Endothelial cell of umbilical vein (primary cell): ENCODE data around the gene NIT2. TPM values are rescaled to one million over a fixed set of nuclear protein-coding genes. Genes with fewer than 3 reads are reported as not detected.

Experiments used
- BruUV-seq: library from RNA; stranded (reverse); fragments of 400-500 nt; replicated peaks from 2 replicates; lab custom pipeline; 2021; lab: Mats Ljungman, UMichigan
- CTCF ChIA-PET: fragments of 300-600, 350-600 bp; sonication (Branson Sonifier 250); formaldehyde crosslinking; loops from one replicate; lab custom pipeline; 2021; ENCODE audit warnings: antibody characterized with exemption, inconsistent platforms; lab: Charles Lee
- POLR2A ChIA-PET: fragments of 300-600, 350-600 bp; sonication (Branson Sonifier 250); formaldehyde crosslinking; loops from one replicate; lab custom pipeline; 2021; ENCODE audit warnings: antibody characterized with exemption, inconsistent platforms; lab: Charles Lee
- DNase-seq: peaks from one replicate; pipeline ENCODE4 v3.0.0-alpha.2; 2011; ENCODE audit warnings: low read depth, low spot score
- FAIRE-seq: peaks from 2 replicates; lab custom pipeline; 2011; peaks lifted over from hg19 to GRCh38; lab: Jason Lieb, UNC
- H2AFZ ChIP-seq: 2 replicates; pipeline ENCODE4 v1.6.0; 2012; ENCODE audit warnings: low read depth, low read length, control low read depth, inconsistent platforms
- H3K27ac ChIP-seq: 2 replicates; pipeline ENCODE4 v1.5.1; 2011; ENCODE audit warnings: low read depth, mild to moderate bottlenecking, control low read depth, low read length, moderate library complexity; ENCODE audit not compliant: insufficient read depth
- H3K27me3 ChIP-seq, 2 experiments: 2 replicates each; pipeline versions ENCODE4 v1.6.0 to v1.6.1; 2011; ENCODE audit warnings: low read length in 2 of 2, mixed read lengths in 1 of 2; ENCODE audit not compliant: control insufficient read depth in 2 of 2, insufficient read depth in 2 of 2
- H3K36me3 ChIP-seq, 2 experiments: 2 replicates in 1 of 2; 3 replicates in 1 of 2; pipeline ENCODE4 v1.5.1; 2011; ENCODE audit warnings: low read length in 2 of 2, mild to moderate bottlenecking in 1 of 2, moderate library complexity in 1 of 2; ENCODE audit not compliant: control insufficient read depth in 2 of 2, insufficient read depth in 2 of 2; ENCODE audit errors: extremely low read depth in 1 of 2
- H3K4me1 ChIP-seq: 3 replicates; pipeline ENCODE4 v1.5.1; 2011; ENCODE audit warnings: mild to moderate bottlenecking, low read length; ENCODE audit not compliant: control insufficient read depth, insufficient read depth; ENCODE audit errors: extremely low read depth
- H3K4me2 ChIP-seq: 2 replicates; pipeline ENCODE4 v1.6.1; 2011; ENCODE audit warnings: low read length, control low read depth, mixed read lengths; ENCODE audit not compliant: insufficient read depth
- H3K4me3 ChIP-seq, 3 experiments: fragments of 200-600 bp in 1 of 3; sonication (generic), shearing (Covaris generic) in 1 of 3; replicated peaks in 1 of 3; 2 replicates each; pipeline ENCODE4 v1.5.1; 2011 to 2016; ENCODE audit warnings: control low read depth in 3 of 3, low read length in 3 of 3, mild to moderate bottlenecking in 2 of 3, inconsistent platforms in 1 of 3, low read depth in 1 of 3, moderate library complexity in 1 of 3; ENCODE audit not compliant: insufficient read depth in 1 of 3
- H3K79me2 ChIP-seq: 2 replicates; pipeline ENCODE4 v1.6.0; 2012; ENCODE audit warnings: low read length, inconsistent platforms; ENCODE audit not compliant: control insufficient read depth, insufficient read depth
- H3K9ac ChIP-seq: replicated peaks from 2 replicates; pipeline ENCODE3; 2011; ENCODE audit warnings: low read length, control low read depth; ENCODE audit not compliant: insufficient read depth; ENCODE audit errors: extremely low read depth
- H3K9me1 ChIP-seq: replicated peaks from 3 replicates; pipeline ENCODE4 v1.6.0; 2011; ENCODE audit warnings: mild to moderate bottlenecking, low read length; ENCODE audit not compliant: control insufficient read depth, insufficient read depth; ENCODE audit errors: extremely low read depth
- H3K9me3 ChIP-seq: replicated peaks from 2 replicates; pipeline ENCODE4 v1.5.1; 2012; ENCODE audit warnings: low read length, inconsistent platforms; ENCODE audit not compliant: control insufficient read depth, insufficient read depth
- H4K20me1 ChIP-seq: replicated peaks from 2 replicates; pipeline ENCODE3; 2011; ENCODE audit warnings: mild to moderate bottlenecking, low read length; ENCODE audit not compliant: control insufficient read depth, insufficient read depth; ENCODE audit errors: extremely low read depth
- EZH2 ChIP-seq: IDR thresholded peaks from 2 replicates; pipeline ENCODE4 v1.6.1; 2012; ENCODE audit warnings: borderline replicate concordance, low read depth, mild to moderate bottlenecking, moderate library complexity, low read length, inconsistent platforms; ENCODE audit not compliant: severe bottlenecking
- FOS ChIP-seq: IDR thresholded peaks from 2 replicates; pipeline ENCODE4 v1.6.1; 2011; ENCODE audit warnings: mild to moderate bottlenecking, low read length, moderate library complexity, borderline replicate concordance; ENCODE audit not compliant: insufficient read depth
- GATA2 ChIP-seq: IDR thresholded peaks from 2 replicates; pipeline ENCODE4 v1.7.0; 2011; ENCODE audit warnings: low read depth, mild to moderate bottlenecking, moderate library complexity, mixed read lengths, low read length; ENCODE audit not compliant: insufficient read length, insufficient read depth
- JUN ChIP-seq: IDR thresholded peaks from 2 replicates; pipeline ENCODE4 v1.6.1; 2011; ENCODE audit warnings: borderline replicate concordance, low read depth; ENCODE audit not compliant: insufficient read length, insufficient read depth
- MYC ChIP-seq: IDR thresholded peaks from one replicate; pipeline ENCODE4 v1.6.1; 2011; ENCODE audit warnings: mild to moderate bottlenecking, low read depth, low read length
- POLR2A ChIP-seq: IDR thresholded peaks from 2 replicates; pipeline ENCODE4 v1.6.1; 2012; ENCODE audit warnings: low read depth, mild to moderate bottlenecking, control low read depth, low read length
- POLR2AphosphoS5 ChIP-seq: IDR thresholded peaks from 2 replicates; pipeline ENCODE4 v1.6.1; 2012; ENCODE audit warnings: low read depth, mild to moderate bottlenecking, control low read depth, low read length, moderate library complexity; ENCODE audit not compliant: insufficient read depth
- dilution Hi-C: fragments of 300-500 bp; cut with MboI; formaldehyde crosslinking; loops from one replicate; pipeline ENCODE4 v1.15.0; 2019; ENCODE audit warnings: low sequenced_read_pairs; ENCODE audit not compliant: extremely low pct_ligation_motif_present
- intact Hi-C: fragments of 100-400 bp; cut with micrococcal nuclease; formaldehyde crosslinking; loops from one replicate; pipeline ENCODE4 v1.10.0; 2022
- polyA plus RNA-seq, 4 experiments: library from polyadenylated mRNA; depleted of rRNA in 3 of 4; stranded (reverse) in 3 of 4; unstranded in 1 of 4; fragments of >200 nt; gene quantifications; 2 replicates each; pipeline versions ENCODE4 v1.2.1 to v1.2.3, GENCODE V29; 2011 to 2012; ENCODE audit warnings: missing spikeins in 1 of 4
- total RNA-seq: library from RNA; stranded (reverse); gene quantifications from 2 replicates; pipeline ENCODE4 v1.2.3, GENCODE V29; 2021
- TF ChIP-seq, protein P1 (sequence below): IDR thresholded peaks from 2 replicates; pipeline ENCODE4 v1.6.1; 2011; ENCODE audit not compliant: insufficient read depth, insufficient read length
- TF ChIP-seq, protein P2 (sequence below), 2 donors: IDR thresholded peaks; 1 replicate in 1 of 2; 2 replicates in 1 of 2; pipeline ENCODE4 v1.5.1; 2011; ENCODE audit warnings: low read length in 2 of 2, mild to moderate bottlenecking in 2 of 2, moderate library complexity in 2 of 2, control low read depth in 1 of 2, inconsistent platforms in 1 of 2, low read depth in 1 of 2; ENCODE audit not compliant: insufficient read depth in 1 of 2; ENCODE audit errors: extremely low read depth in 1 of 2

The NIT2 gene
- total and polyA plus RNA-seq, 2 donors (not counting 3 experiments of a cell fraction or from before 2014, with no cell fraction given), result 19.4 to 20.5 TPM

DNA sequence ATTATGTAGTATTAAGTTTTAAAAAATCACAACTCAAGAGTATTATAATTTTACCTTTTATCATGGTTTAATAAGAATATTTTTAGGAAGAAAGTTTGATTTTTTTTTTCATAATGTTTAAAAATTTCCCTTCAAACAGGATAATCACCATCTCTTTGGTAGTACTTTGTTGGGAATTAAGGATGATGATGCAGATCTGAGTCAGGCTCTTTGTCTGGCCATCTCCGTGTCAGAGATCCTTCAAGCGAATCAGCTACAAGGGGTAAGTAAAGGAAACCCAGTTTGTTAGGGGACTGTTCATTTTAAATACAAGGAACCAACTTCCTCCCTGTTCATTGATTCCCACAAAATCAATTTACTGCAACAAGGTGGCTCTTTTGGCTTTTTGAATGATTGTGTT, 36.8 kb upstream of the NIT2 start:
- H3K9ac ChIP-seq, result no peak overlapping the region
- H3K36me3 ChIP-seq, result peaks cover 3 to 6% of the 10 kb centered on the region in 2 experiments
- no peak overlapping the region for H3K4me2 ChIP-seq
- no TSS peak for BruUV-seq
- POLR2A ChIA-PET, result no interaction called here
- no peaks in the 10 kb centered on the region for H3K79me2 ChIP-seq
- no peaks in the 10 kb centered on the region for H3K9me1 ChIP-seq
- no peak overlapping the region for H3K4me3 ChIP-seq
- CTCF ChIA-PET, result interaction anchor here (0.8 to 2.1 kb wide), 3 partner anchors 165 to 466 kb away, joined by 4 to 6 read pairs (median 6); no protein-coding TSS in a partner anchor
- TF ChIP-seq FOS (peak; percentile 61), POLR2A (no peak)
- H2AFZ ChIP-seq, result no peak overlapping the region
- no peaks in the 10 kb centered on the region for H3K4me1 ChIP-seq
- dilution Hi-C loops (no loop called here), intact Hi-C loops (no loop called here)
- H3K27me3 ChIP-seq, result no peaks in the 10 kb centered on the region
- DNase-seq (no peak), FAIRE-seq (peak; percentile 58)
- no peaks in the 10 kb centered on the region for H4K20me1 ChIP-seq
- H3K9me3 ChIP-seq, result no peaks in the 10 kb centered on the region
- no peak overlapping the region for H3K27ac ChIP-seq

DNA sequence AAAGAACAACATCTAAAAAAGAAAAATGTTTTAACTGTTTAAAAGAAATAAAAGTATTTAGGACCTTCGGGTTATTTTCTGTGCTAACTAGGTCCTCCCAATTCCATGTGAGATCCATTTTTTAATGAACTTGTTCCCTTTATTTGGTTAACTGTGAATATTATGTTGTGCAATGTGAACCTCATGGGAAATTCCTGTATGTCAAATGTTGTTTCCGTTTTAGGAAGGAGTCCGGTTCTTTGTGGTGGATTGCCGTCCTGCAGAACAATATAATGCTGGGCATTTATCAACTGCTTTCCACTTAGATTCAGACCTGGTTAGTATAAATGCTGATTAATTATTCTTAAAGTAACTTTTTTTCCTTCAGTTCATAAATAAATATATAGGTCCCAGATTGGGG, 35.5 kb upstream of the NIT2 start:
- no peaks in the 10 kb centered on the region for H3K27me3 ChIP-seq
- H3K9me1 ChIP-seq, result no peaks in the 10 kb centered on the region
- intact Hi-C loops, result no loop called here
- BruUV-seq, result no TSS peak
- FAIRE-seq (no peak), DNase-seq (no peak)
- no peaks in the 10 kb centered on the region for H3K9me3 ChIP-seq
- H3K4me1 ChIP-seq, result no peaks in the 10 kb centered on the region
- H4K20me1 ChIP-seq, result no peaks in the 10 kb centered on the region
- dilution Hi-C loops, result no loop called here
- ChIA-PET CTCF (no interaction called here), POLR2A (no interaction called here)
- no peak overlapping the region for H3K27ac ChIP-seq
- peaks cover 3 to 6% of the 10 kb centered on the region in 2 experiments for H3K36me3 ChIP-seq
- no peak overlapping the region for H3K9ac ChIP-seq
- H3K79me2 ChIP-seq, result no peaks in the 10 kb centered on the region
- H3K4me2 ChIP-seq, result no peak overlapping the region
- TF ChIP-seq POLR2AphosphoS5, result no peak
- TF ChIP-seq JUN, result no peak
- TF ChIP-seq, protein P1, sequence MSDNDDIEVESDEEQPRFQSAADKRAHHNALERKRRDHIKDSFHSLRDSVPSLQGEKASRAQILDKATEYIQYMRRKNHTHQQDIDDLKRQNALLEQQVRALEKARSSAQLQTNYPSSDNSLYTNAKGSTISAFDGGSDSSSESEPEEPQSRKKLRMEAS, result no peak
- no peak for TF ChIP-seq FOS
- no peak for TF ChIP-seq MYC
- TF ChIP-seq, protein P2, sequence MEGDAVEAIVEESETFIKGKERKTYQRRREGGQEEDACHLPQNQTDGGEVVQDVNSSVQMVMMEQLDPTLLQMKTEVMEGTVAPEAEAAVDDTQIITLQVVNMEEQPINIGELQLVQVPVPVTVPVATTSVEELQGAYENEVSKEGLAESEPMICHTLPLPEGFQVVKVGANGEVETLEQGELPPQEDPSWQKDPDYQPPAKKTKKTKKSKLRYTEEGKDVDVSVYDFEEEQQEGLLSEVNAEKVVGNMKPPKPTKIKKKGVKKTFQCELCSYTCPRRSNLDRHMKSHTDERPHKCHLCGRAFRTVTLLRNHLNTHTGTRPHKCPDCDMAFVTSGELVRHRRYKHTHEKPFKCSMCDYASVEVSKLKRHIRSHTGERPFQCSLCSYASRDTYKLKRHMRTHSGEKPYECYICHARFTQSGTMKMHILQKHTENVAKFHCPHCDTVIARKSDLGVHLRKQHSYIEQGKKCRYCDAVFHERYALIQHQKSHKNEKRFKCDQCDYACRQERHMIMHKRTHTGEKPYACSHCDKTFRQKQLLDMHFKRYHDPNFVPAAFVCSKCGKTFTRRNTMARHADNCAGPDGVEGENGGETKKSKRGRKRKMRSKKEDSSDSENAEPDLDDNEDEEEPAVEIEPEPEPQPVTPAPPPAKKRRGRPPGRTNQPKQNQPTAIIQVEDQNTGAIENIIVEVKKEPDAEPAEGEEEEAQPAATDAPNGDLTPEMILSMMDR (IDR thresholded peaks at IDR 0.05; ENCODE audit: extremely low read depth in 1 of 2, insufficient read depth in 1 of 2, low read depth in 1 of 2, low read length in 2 of 2), result no peak
- no peak for TF ChIP-seq EZH2
- TF ChIP-seq GATA2, result no peak
- no peak for TF ChIP-seq POLR2A
- H3K4me3 ChIP-seq, result no peak overlapping the region
- no peak overlapping the region for H2AFZ ChIP-seq
